ENCODE measurements around the gene SYNE1.
"Not testable (repeated sequence)": the region's sequence is repeated elsewhere in the genome, so short reads cannot be mapped to it uniquely, and the experiment has no call there.

The SYNE1 gene

DNA sequence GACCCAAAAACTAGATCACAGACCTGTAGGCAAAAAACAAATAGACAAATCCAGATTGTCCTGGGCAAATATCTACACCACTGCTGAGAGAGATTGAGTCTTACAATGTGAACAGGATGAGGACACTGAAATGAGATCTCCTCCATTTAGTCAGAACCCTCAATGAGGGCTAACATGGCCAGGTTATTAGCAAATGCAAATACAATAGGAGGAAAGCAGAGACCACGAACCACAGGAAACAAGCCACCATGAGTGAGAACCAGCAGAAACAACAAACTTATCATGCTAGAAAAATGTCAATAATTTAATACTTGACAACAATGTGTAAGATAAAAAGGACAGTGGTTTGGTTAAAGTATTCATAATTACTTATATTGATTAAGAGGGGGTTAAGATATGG, 162.8 kb downstream of the SYNE1 start:
- no peak for DNase-seq

DNA sequence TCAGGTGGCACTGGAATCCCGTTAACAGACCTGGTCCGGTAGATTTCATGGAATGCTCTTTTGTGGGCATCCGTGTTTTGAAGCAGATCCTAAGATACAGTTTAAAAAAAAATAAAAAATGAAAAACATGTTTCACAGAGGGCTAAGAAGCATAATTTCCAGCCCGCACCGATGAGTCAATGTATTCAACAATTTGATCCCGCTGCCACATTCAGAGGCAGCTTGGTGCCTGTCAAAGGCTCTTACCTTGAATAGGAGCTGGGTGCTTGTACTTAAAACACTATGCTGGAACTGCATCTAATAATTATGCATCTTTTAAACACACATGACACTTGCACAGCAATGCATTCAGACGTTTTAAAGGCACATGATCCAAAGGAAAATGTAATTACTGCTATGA, 164.8 kb downstream of the SYNE1 start:
- DNase-seq: no peak

DNA sequence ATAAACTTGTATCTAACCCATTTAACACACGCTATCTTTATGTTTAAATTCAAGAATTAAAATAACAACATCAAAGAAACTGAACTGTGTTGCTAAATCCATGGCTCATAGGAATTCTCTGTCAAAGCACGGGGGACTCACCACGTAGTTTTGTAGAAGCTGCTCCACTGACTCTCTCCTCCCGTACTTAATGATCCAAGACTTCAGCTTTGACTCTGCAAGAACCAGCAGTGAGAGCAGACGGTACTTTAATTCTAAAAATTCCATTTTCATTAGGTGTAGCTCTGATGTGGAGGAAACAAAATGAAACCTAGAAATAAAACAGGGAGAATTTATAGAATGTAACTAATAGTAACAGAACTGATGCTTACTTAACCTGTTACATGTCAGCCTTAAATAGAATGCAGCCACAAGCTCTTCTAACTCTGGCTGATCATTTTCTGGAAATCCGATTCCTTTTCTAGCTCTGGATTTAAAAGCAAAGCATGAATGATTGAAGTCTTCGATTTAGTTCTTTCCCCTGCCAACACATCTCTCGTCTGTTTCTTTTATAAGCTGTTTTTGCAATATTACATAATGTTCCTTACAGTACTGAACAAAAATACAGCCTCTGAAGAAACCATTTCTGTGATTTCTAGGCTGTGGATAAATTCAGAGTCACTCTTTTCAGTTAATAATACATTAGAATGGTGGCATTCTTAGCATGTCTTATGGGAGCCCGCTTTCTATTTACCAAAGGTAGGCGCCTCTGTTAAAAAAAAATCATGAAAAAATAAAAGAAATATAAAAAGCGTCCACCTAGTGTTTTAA, 165.5 kb downstream of the SYNE1 start:
- DNase-seq: no peak

DNA sequence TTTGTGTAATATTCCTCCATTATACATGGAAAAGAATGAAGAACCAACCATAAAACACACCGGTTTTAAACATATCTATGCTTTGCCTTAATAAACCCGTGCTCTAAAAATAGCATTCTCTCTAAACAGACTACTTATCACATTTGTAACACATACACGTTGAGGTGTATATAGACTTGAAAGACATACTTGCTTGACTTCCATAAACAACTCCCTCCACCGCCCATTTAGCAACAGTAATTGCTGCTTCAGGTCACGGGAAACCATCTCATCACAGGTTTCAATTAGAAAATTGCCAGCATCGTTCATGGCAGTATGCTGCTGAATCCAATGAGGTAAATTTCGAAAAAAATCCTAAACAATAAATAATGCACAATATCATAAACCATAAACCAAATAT, 174.0 kb downstream of the SYNE1 start:
- no peak for DNase-seq

DNA sequence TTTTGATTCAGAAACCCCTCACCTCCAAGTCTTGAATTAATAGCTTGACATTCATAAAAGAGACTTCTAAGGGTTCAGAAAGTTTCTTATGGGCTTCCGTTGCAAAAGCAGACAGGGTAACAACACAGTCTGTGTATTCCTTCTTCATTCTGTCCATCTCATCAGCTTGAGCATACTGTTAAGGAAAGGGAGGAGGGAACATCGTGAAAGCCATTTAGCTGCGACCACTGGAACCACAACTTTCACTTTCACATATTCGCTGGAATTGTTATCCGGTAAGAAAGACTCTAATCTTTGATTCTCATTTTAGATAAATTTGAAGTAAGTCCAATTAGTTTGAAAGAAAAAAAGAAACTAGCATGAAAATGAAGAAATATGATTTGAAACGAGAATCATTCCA, 174.4 kb downstream of the SYNE1 start:
- no peak for DNase-seq

DNA sequence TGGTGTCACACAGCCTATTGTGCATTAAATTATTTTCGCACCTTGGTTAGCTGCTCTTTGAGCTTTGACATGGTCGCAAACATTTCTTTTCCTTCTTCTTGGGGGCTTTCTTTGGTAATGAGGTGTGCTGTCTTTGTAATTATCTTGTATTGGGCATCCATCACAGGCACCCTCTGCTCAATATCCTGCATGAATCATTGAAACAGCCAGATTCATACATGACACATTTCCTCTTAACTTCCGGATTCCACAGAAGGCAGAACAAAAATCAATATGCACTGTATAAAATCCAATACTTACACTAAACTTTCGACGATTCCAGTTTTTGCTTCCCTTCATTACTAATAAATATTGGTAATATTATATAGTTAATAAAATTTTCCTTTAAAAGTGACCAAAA, 175.6 kb downstream of the SYNE1 start:
- DNase-seq: no peak

DNA sequence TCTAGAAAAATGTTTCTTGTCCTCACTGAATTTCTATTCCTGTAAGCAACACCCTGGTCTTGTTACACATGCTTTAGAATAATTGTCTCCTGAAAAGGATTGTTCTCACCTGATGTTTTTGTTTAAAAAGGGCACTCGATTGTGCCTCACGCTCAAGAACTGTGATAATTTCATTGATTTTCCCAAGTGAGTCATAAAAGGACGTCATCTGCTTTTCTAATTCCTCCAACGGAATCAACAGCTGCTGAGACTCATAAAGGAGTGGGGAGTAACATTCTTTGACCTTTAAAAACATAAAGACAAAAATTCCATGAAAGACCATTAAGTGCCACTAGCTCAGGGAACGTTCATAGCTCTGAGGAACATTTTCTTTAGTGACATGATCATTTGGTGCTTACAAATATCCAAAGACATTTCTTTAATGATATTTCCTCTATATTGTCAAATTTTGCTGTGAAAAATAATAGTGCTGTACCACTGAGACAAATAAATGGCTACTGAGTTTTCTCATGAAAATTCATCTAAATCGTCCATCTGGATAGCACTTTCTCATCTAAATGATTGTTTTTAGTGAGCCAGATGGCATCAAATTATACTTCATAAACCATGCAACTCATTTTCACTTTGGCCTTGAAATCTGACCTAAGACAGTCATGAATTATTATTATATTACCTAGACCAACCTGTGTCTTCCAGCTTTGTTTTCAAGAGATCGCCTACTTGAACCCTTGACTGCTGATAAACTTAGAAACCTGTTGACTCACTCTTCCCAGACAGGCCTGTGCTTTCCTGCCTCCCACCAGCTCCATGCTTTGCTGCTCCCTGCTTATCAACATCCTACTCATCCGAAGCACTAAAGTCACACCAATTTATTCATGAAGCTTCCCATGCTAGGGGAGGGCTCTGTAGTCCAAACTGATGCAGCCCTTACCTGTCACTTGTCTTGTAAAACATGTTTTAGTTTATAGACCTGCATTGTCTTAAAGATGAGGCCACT, 178.2 kb downstream of the SYNE1 start:
- DNase-seq: no peak

DNA sequence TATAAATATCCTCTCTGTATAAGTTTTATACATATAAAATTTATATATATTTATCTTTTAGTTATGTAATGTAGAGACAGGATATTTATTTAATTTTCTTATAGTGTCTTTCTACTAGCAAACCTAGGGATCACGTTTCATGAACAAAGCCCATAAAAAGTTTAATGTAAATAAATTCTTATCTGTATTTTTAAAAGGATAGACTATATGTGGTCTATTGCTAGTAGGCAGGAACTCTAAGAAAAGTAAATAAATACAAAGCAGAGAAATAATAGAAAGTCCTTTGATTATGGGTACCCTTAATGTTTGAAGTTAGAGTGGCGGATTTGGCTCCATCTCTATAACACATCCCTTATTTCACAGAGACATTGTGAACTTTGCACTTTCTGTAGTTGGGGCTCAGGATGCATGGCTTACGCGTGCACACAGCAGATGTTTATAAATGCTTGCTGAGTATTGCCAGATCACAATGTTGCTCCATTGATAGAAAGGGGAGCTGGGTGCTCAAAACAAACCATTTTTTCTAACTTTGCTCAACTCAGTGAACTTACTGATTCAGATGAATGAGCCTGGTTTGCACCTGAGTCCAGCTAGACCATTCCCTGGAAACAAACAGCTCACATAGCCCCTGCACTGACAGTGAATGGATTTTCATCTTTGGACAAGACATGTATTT, 179.1 kb downstream of the SYNE1 start:
- no peak for DNase-seq

DNA sequence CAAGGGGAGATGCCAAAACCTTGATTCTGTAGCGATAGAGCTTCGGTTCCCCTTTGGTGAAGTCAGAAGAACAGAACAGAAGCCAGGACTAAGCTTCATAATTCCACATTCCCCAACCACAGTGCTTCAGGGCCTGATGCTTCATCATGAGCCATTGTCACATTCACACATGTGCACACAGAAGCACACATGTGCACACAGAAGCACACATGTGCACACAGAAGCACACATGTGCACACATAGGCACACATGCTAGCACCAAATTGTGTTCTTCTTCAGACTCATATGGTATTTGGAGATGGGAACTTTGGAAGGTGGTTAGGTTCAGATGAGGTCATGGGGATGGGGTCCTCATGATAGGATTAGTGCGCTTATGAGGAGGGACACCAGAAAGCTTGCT, 183.2 kb downstream of the SYNE1 start:
- no peak for DNase-seq

DNA sequence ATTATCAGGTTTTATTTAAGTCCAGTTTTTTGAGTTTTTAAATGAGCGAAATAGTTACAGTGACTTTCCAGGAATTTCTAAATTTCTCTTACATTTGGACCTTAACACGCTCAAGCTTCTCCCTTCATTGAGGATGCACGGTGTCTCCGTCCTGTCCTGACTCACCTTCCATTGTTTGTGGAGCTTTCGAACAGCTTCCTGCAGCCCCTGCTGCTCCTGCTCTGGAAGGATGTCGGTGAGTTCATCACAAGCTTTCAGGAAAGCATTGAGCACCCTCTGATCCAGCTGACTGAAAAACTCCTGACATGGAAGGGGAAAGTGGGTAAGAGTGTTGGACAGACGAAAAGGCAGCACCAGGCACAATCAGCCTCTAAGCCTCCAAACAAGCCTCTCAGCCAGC, 183.7 kb downstream of the SYNE1 start:
- DNase-seq: no peak

DNA sequence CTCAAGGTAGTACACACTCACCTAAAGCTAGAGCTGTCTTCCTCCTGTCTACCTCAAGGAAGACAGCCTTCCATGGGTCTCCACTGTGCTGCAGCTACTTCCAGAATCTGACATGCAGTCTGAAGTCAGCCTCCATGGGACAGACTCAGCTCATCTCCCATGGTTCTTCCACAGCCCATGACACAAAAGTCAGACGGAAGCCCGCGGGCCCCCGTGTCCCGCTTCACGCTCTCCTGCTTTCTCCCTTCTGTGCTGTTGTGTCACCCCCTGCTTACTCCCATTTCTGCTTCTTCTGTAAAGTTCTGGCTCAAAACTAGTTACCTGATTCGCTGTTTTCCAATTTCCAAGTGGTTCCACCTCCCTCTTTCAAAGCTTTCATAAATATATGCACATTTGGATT, 184.5 kb downstream of the SYNE1 start:
- no peak for DNase-seq

DNA sequence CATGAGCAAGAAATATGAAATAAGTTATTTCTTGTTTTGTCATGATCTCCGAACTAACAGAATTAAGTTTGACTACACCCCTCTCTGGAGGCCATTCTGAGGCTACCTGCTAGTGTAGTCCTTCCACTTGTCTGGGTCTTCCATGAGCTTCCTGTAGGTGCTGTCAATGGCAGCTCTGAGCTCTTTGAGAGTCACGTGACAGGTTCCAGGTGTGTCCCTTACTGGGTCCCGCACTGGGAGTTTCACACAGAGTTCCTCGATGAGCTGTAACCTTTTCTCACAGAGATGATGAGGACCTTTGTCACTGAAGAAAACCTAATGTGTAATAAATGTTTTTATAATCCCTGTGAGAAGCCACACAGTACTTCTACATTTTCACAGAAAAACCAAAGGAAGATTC, 186.6 kb downstream of the SYNE1 start:
- DNase-seq: no peak

DNA sequence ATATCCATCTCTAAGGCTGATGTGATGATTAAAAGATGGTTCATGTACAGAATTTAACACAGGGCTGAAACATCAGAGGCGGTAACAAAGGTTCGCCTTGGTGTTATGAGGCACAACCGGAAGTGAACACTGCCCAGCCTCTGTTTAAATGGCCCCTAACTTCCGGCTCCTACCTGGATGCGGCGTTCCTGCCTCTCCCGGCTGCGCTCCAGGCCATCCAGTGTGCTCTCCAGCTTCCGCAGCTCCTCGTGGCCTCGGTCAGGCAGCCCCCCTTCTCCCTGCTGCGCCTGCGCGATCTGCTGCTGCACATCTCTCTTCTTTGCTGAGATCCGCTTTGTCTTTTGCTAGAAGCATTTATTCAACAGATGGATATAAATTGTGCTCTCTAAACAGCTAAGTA, 195.3 kb downstream of the SYNE1 start:
- no peak for DNase-seq

DNA sequence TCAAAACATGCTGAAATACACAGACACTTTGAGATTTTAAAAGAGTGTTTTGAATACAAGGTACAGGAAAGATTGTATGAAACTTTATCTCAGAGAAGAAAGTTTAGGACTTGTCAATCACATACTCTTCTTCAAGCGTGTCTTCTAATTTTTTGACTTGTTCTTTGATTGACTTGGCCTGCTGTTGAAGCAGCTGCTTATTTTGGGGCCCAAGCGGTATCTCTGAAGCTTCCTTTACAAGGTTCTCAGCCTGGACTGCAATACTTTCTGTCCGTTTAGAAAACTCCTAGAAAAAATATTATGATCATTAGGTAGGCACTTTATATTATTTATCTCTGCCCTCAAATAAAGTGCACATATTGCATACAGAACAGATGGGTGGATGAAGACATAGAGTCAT, 201.3 kb downstream of the SYNE1 start:
- DNase-seq: no peak

DNA sequence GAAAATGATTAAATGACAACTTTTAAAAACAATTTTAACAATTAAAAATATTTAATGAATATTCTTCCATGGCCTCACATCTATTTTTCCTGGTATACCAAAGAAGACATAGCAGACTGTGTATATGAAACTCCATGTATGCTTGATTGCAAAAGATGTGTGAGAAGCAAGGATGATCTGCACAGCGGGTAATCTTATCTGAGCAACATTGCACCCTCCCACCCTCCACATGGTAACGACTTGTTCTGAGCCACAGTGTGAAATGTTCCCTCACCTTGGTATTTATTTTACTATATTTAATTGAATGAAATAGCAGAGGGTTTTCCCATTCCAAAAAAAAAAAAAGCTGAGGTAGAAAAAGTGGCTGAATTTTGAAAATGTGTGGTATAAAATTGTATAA, 204.4 kb downstream of the SYNE1 start:
- no peak for DNase-seq

DNA sequence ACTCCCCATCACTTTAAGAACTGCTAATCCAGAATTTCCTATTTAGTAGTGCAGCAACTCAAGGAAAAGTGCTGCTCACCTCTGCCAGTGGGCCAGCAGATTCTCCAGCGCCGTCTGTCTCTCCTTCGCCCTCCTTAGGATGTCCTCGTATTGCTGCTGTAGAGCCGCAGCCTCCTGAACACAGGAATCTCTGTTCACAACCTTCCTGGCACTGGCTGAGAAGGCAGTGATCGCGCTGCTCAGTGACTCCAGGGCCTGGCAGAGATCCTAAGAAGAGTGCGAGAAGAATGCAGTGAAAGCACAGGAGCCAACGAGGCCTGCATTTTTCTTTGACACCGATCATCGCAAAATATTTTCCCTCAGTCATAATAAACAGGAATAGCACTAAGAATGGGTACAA, 209.0 kb downstream of the SYNE1 start:
- no peak for DNase-seq

DNA sequence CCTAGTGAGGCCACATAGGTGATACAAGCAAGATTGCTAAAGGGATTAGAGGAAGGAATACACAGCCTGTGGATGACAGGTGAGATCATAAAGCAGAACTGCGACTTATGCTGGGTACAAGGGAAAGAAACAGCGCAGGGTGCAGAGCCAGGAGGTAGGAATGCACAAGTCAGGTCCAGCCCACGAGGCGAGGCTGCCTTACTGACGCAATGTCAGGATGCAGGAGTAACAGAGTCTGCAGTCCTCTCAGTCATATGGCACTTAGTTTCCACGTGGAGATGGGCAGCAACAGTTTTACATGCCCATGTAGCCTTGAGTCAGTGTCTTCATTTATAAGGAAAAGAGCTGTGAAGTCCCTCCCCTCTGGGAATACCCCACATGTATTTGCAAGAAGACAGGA, 210.9 kb downstream of the SYNE1 start:
- DNase-seq: no peak

DNA sequence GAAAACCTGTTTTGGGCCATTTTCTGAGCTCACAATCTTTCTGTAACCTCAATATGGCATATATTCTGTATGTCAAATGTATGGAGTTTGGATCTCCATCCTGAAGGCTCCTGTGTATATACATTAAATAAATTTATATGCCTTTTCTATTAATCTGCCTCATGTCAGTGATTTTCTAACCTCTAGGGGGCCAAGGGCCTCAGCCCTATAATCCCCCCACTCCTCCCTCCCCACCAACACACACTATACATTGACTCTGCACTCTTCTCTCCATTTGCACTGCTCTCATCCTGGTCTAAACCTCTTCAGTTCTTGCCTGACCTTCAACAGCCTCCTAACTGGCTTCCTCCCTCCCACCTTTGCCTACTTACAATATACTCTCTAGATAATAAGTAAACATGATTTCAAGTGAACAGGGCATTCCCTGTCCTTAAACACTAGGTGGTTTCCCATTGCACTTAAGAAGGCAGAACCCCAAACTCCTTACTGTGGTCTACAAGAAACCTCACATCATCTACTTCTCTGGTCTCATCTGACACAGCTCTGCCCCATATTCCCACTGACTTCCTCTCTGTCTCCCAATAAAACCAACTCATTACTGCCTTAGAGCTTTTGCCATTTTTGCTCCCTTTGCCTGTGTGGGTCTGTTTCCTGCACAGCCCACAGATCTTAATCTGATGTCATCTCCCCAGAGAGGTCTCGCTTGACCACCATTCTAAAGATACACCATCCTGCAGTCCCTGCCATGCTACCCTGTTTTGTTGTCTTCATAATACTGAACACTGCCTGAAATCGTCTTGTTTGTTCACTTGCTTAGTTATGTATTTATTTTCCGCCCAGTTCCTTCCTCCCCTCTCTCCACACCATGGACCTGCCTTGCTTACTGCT, 213.7 kb downstream of the SYNE1 start:
- DNase-seq: no peak

DNA sequence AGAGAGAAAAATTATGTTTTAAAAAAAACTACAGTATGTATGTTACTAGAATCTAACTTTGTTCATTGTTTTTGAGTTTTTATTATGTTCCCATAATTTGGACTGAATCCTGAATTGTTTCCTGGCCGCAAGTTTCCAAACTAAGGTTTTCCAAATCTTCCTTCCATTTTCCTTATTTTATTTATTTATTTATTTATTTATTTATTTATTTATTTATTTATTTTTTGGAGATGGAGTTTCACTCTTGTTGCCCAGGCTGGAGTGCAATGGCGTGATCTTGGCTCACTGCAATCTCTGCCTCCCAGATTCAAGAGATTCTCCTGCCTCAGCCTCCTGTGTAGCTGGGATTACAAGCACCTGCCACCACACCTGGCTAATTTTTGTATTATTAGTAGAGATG, 215.7 kb downstream of the SYNE1 start:
- DNase-seq: not testable (repeated sequence)

DNA sequence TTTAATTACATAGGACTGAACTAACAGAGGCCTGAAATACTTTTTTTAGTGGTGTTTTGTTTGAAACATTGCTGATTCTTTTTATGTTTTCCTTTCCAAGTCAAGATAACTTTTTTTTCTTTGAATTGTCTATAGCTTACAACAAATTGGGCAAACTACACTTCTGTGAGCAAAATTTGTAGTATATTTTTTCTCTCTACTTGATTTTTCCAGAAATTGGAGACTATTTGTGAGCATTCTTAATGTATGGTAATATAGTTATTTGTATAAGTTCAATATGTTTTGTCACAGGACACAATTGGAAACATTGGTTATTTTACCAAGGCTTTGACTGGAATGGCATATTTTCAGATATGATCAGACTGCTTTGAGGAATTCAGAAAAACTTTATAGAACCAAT, 216.5 kb downstream of the SYNE1 start:
- no peak for DNase-seq

DNA sequence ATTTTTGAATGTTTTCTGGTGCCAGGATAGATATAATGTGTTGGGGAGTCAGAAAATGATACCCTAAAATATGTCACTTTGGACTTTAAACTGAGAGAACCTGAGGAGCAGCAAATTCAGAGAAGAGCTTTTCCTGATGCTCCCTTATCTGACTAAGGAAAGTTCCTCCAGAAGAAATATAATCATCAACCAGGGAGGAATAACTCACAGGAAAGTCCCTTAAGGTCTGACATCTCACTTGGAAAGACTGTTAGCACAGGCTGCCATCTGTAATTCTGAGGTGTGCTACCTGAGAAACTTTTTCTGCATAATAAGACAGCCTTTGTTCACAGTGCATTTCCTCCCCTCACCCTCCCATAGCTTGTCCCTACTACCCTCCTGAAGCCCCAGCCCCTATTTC, 218.6 kb downstream of the SYNE1 start:
- no peak for DNase-seq

DNA sequence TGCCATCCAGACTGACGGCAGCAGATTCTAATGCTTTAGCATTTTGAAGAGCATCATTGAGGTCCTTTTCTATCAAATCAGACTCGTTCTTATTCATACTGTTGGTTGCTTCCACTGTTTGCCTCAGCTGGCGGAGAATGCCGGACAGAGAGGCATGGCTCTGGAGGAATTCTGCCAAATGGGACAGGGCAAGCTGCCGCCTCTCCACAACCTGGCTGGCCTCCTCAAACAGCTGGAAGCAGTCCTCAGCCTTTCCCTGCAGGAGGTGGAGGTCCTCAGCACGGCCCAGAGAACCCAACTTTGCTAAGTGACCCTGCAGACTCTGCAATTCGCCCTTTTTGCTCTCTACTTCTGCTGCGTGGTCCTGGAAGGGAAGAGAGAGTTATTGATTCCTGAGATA, 220.5 kb downstream of the SYNE1 start:
- no peak for DNase-seq
